AG09319 (cell line): ENCODE results near the gene CPE.

ENCODE experiments used
- DNase-seq: peaks from one replicate; pipeline ENCODE4 v3.0.0-alpha.2; 2010; ENCODE audit warnings: low read depth; ENCODE audit errors: extremely low read depth
- CTCF ChIP-seq: IDR thresholded peaks from 2 replicates; pipeline ENCODE4 v1.5.1; 2011; ENCODE audit warnings: low read depth, mild to moderate bottlenecking, inconsistent platforms, low read length, moderate library complexity

Gene CPE

GRCh38 chr4:165359506-165359905 lies 19.3 kb upstream of the CPE start:
- no peak for DNase-seq
- no peak for TF ChIP-seq CTCF

- no peak for DNase-seq
- TF ChIP-seq CTCF: no peak
Observed at GRCh38 chr4:165360041-165360695, 18.6 kb upstream of the CPE start.

GRCh38 chr4:165360985-165361670 lies 17.7 kb upstream of the CPE start:
- TF ChIP-seq CTCF: no peak
- no peak for DNase-seq

GRCh38 chr4:165361810-165362209 lies 17.0 kb upstream of the CPE start:
- TF ChIP-seq CTCF: no peak
- DNase-seq: no peak

GRCh38 chr4:165364452-165365080 lies 14.2 kb upstream of the CPE start:
- TF ChIP-seq CTCF: no peak
- no peak for DNase-seq

- no peak for TF ChIP-seq CTCF
- DNase-seq: no peak
Observed at GRCh38 chr4:165367040-165367439, 11.8 kb upstream of the CPE start.

- no peak for TF ChIP-seq CTCF
- no peak for DNase-seq
Observed at GRCh38 chr4:165368114-165368513, 10.7 kb upstream of the CPE start.
